GM19239 (cell line): ENCODE measurements around the gene MORF4L1.
"Not testable (repeated sequence)": the region's sequence is repeated elsewhere in the genome, so short reads cannot be mapped to it uniquely, and the experiment has no call there.

Experiments used
- DNase-seq: peaks from one replicate; pipeline ENCODE4 v3.0.0; 2011; ENCODE audit warnings: low spot score; ENCODE audit not compliant: insufficient read length
- FAIRE-seq: peaks from 2 replicates; lab custom pipeline; 2011; peaks lifted over from hg19 to GRCh38; lab: Jason Lieb, UNC

The MORF4L1 gene

GRCh38 chr15:78922527-78922926, 49.8 kb downstream of the MORF4L1 start:
- FAIRE-seq, result no peak
- DNase-seq, result no peak

GRCh38 chr15:78923015-78923414, 50.3 kb downstream of the MORF4L1 start:
- no peak for FAIRE-seq
- DNase-seq, result no peak

- DNase-seq, result no peak
- no peak for FAIRE-seq
Observed at GRCh38 chr15:78923480-78924360, 51.0 kb downstream of the MORF4L1 start.

- FAIRE-seq (no peak), DNase-seq (no peak)
Observed at GRCh38 chr15:78925076-78925624, 52.5 kb downstream of the MORF4L1 start.

GRCh38 chr15:78925956-78926743, 53.5 kb downstream of the MORF4L1 start:
- FAIRE-seq (no peak), DNase-seq (no peak)

- no peak for FAIRE-seq
- no peak for DNase-seq
Observed at GRCh38 chr15:78927077-78927790, 54.5 kb downstream of the MORF4L1 start.

GRCh38 chr15:78928176-78928575, 55.5 kb downstream of the MORF4L1 start:
- not testable (repeated sequence) for DNase-seq, FAIRE-seq

- DNase-seq, result no peak
- no peak for FAIRE-seq
Observed at GRCh38 chr15:78928616-78929093, 56.0 kb downstream of the MORF4L1 start.

- no peak for FAIRE-seq
Observed at GRCh38 chr15:78929536-78930264, 57.0 kb downstream of the MORF4L1 start.

GRCh38 chr15:78930577-78931388, 58.1 kb downstream of the MORF4L1 start:
- no peak for DNase-seq
- FAIRE-seq, result no peak

More at GRCh38 chr15:78929536-78930264, 57.0 kb downstream of the MORF4L1 start:
- DNase-seq, result no peak

GRCh38 chr15:78931439-78932257, 59.0 kb downstream of the MORF4L1 start:
- FAIRE-seq (no peak), DNase-seq (no peak)

GRCh38 chr15:78932258-78932808, 59.6 kb downstream of the MORF4L1 start:
- FAIRE-seq, result no peak
- DNase-seq, result no peak

GRCh38 chr15:78933187-78933822, 60.6 kb downstream of the MORF4L1 start:
- DNase-seq (no peak), FAIRE-seq (no peak)

GRCh38 chr15:78933823-78934654, 61.3 kb downstream of the MORF4L1 start:
- FAIRE-seq, result no peak
- DNase-seq, result no peak

- DNase-seq (no peak), FAIRE-seq (no peak)
Observed at GRCh38 chr15:78934655-78935023, 61.9 kb downstream of the MORF4L1 start.

GRCh38 chr15:78937132-78937739, 64.5 kb downstream of the MORF4L1 start:
- peak; percentile 75 for FAIRE-seq
- DNase-seq, result no peak
